SH-SY5Y (cell line): ENCODE measurements around the gene ELFN2.

Source experiments
- GATA2 ChIP-seq: IDR thresholded peaks from 2 replicates; pipeline ENCODE4 v1.6.1; 2011; ENCODE audit warnings: mild to moderate bottlenecking, low read depth, low read length
- GATA3 ChIP-seq: IDR thresholded peaks from 2 replicates; pipeline ENCODE4 v1.6.1; 2011; ENCODE audit warnings: low read depth, mild to moderate bottlenecking, low read length, moderate library complexity

- TF ChIP-seq GATA2 = no peak
- no peak for TF ChIP-seq GATA3
Observed at GRCh38 chr22:37427135-37427710, at the start of gene ELFN2.
